ENCODE data around the gene PRICKLE3. TPM values are rescaled to one million over a fixed set of nuclear protein-coding genes. Genes with fewer than 3 reads are reported as not detected.

PRICKLE3 gene
- total RNA-seq, 4 donors from 2014 or later: 18.2 to 32.4 (median 24.4) TPM

- Histone ChIP-seq H3K9me3 (no peaks in the 10 kb centered on the region), H3K4me3 (no peak overlapping the region), H3K27ac (peak overlapping the region in 1 of 4 donors; percentile 37), H3K4me1 (peaks cover 0 to 2% (median under 1%) of the 10 kb centered on the region in 4 donors), H3K27me3 (no peaks in the 10 kb centered on the region), H3K36me3 (peaks cover 0 to 68% (median 0%) of the 10 kb centered on the region in 3 donors)
- TF ChIP-seq, protein P1, sequence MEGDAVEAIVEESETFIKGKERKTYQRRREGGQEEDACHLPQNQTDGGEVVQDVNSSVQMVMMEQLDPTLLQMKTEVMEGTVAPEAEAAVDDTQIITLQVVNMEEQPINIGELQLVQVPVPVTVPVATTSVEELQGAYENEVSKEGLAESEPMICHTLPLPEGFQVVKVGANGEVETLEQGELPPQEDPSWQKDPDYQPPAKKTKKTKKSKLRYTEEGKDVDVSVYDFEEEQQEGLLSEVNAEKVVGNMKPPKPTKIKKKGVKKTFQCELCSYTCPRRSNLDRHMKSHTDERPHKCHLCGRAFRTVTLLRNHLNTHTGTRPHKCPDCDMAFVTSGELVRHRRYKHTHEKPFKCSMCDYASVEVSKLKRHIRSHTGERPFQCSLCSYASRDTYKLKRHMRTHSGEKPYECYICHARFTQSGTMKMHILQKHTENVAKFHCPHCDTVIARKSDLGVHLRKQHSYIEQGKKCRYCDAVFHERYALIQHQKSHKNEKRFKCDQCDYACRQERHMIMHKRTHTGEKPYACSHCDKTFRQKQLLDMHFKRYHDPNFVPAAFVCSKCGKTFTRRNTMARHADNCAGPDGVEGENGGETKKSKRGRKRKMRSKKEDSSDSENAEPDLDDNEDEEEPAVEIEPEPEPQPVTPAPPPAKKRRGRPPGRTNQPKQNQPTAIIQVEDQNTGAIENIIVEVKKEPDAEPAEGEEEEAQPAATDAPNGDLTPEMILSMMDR (IDR thresholded peaks at IDR 0.05): no peak
- TF ChIP-seq POLR2A (IDR thresholded peaks at IDR 0.05): no peak
- no peak for TF ChIP-seq EP300 (IDR thresholded peaks at IDR 0.05)
- no peak for DNase-seq (ENCODE audit: low spot score in 2 of 2)
- 90 to 92% methylated on average over 8 to 17 of the region's 23 CpGs for WGBS, 2 donors
Observed at GRCh38 chrX:49177873-49178480, 8.2 kb downstream of the PRICKLE3 start.

DNA sequence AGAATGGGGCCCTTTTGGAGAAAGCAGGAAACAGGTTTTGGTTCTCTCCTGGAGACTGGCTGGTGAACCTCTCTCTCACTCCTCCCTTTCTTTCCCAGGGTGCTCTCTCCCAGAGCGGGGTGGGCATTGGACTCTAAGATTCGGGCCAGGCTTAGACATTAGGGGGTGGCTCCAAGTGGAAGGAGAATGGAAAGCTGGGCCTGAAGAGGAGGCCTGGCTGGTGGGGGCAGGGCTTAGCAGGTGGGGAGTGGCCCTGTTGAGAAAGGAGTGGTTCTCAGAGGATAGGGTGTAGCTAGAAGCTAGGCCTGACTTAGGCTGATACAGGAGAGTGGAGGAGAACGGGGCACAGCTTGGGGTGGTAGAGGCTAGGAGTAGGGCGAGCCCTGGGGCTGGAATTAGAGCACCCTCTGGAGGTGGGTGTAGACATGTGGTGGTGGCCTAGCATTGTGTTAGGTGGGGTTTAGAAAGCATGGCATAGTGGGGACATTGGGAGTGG lies 8.8 kb downstream of the PRICKLE3 start:
- no peak for TF ChIP-seq EP300 (IDR thresholded peaks at IDR 0.05)
- TF ChIP-seq, protein P1 (IDR thresholded peaks at IDR 0.05): no peak
- TF ChIP-seq POLR2A (IDR thresholded peaks at IDR 0.05): no peak
- Histone ChIP-seq H3K36me3 (peaks cover 0 to 65% (median 0%) of the 10 kb centered on the region in 3 donors), H3K27ac (peak overlapping the region in 2 of 4 donors; percentile 37 to 45), H3K4me3 (no peak overlapping the region), H3K27me3 (no peaks in the 10 kb centered on the region), H3K4me1 (peaks cover 0 to 5% (median 2%) of the 10 kb centered on the region in 4 donors), H3K9me3 (no peaks in the 10 kb centered on the region)
- no peak for DNase-seq (ENCODE audit: low spot score in 2 of 2)
- WGBS, 2 donors: 64 to 72% methylated on average over 4 of the region's 4 CpGs

- H3K4me3 ChIP-seq: no peak overlapping the region
- TF ChIP-seq POLR2A (IDR thresholded peaks at IDR 0.05) (no peak), EP300 (IDR thresholded peaks at IDR 0.05) (no peak)
- TF ChIP-seq, protein P1 (IDR thresholded peaks at IDR 0.05): no peak
- no peaks in the 10 kb centered on the region for H3K9me3 ChIP-seq
- H3K27ac ChIP-seq: peak overlapping the region in 2 of 4 donors; percentile 37 to 45
- 63 to 70% methylated on average over 8 to 27 of the region's 27 CpGs for WGBS, 2 donors
- no peaks in the 10 kb centered on the region for H3K27me3 ChIP-seq
- peaks cover 0 to 5% (median 2%) of the 10 kb centered on the region in 4 donors for H3K4me1 ChIP-seq
- no peak for DNase-seq (ENCODE audit: low spot score in 2 of 2)
- H3K36me3 ChIP-seq: peaks cover 0 to 65% (median 0%) of the 10 kb centered on the region in 3 donors
Observed at GRCh38 chrX:49176421-49177326, 9.5 kb downstream of the PRICKLE3 start.

DNA sequence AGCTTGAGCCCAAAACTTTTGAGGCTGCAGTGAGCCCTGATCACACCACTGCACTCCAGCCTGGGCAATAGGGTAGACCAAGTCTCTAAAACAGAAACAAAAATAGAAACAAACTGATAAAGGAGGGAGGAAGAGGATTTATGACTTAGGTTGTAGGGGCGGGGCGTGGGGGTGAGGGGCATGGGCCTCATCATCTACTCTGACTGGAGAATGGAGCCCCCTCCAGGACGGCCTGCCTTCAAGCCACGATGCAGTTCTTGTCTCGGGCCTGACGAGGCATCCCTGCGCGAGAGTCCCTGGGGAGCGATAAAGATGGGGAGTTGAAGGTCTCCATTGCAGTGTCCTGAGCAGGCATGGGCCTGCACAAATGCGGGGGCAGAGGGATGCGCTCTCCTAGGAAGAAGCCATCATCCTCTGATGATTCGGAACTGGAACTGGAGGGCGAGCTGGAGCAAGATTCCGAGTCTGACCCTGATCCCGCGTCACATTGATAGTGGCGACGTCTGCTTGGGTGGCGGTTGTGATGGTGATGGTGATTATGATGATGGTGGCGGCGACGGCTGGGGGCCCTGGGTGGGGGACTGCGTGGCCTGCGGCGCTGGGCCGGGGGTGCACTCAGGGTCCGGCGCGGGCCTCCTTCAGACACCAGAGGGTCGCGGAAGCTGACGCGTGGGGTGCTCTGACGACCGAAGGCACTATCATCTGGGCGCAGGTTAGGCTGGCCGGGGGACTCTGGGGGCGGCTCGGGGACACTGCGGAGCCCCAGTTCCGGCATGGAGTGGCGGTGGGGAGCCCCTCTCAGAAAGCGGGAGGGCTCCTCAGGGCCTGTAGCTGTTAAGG lies 10.5 kb downstream of the PRICKLE3 start:
- Histone ChIP-seq H3K27me3 (no peaks in the 10 kb centered on the region), H3K27ac (peak overlapping the region in 1 of 4 donors; percentile 37), H3K9me3 (no peaks in the 10 kb centered on the region), H3K36me3 (peaks cover 0 to 65% (median 0%) of the 10 kb centered on the region in 3 donors), H3K4me3 (no peak overlapping the region), H3K4me1 (peaks cover 0 to 5% (median 2%) of the 10 kb centered on the region in 4 donors)
- WGBS, 2 donors: 86 to 90% methylated on average over 30 to 43 of the region's 43 CpGs
- DNase-seq (ENCODE audit: low spot score in 2 of 2): no peak
- TF ChIP-seq, protein P1 (IDR thresholded peaks at IDR 0.05): no peak
- TF ChIP-seq POLR2A (IDR thresholded peaks at IDR 0.05) (no peak), EP300 (IDR thresholded peaks at IDR 0.05) (no peak)
